ENCODE measurements around the gene CHIA.

The CHIA gene

DNA sequence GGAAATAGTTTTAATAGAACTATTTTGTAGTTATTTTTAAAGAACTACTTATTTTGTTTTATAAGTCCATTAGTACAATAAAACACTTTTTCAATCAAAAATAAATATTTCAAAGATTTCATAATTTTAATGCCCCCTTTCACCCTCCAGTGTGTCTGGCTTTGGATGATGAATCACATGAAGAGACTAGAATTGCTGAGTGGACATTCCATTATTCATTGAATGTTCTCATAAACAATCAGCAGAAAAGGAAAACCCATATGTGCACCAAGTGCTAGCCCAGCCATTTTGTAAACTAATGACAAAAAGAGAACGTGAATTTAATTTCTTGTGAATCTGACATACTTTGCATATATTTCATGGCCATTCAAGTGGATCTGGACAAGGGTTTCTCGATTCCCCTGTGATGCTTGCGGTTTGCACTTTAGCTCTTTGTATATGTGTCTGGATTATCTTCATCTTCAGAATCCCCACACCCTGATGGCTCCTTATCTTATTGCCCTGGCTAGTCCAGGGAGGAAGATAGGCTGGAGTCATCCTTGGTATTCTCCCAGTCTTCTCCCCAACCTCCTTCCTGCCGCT is 20.7 kb upstream of the CHIA start:
- Histone ChIP-seq H3K4me3 (ENCODE audit: low read length) (no peak overlapping the region), H3K9me3 (ENCODE audit: control insufficient read depth, insufficient read depth, low read length) (peaks cover 3% of the 10 kb centered on the region; the same call in 1 of the 2 replicates), H3K27ac (ENCODE audit: low read depth, low read length) (no peak overlapping the region), H3K79me2 (ENCODE audit: control insufficient read depth, low read length) (no peaks in the 10 kb centered on the region), H3K36me3 (ENCODE audit: control insufficient read depth, low read length) (no peaks in the 10 kb centered on the region), H3K9me2 (replicated peaks; ENCODE audit: control insufficient read depth, low read length) (no peaks in the 10 kb centered on the region), H3F3A (ENCODE audit: control insufficient read depth, insufficient read depth) (no peaks in the 10 kb centered on the region), H3K27me3 (ENCODE audit: control insufficient read depth, low read length) (peaks cover 12% of the 10 kb centered on the region), H4K20me1 (ENCODE audit: control insufficient read depth, insufficient read depth, low read depth, low read length) (no peaks in the 10 kb centered on the region), H3K4me1 (ENCODE audit: control insufficient read depth, low read length) (peaks cover 12% of the 10 kb centered on the region), H3K4me2 (ENCODE audit: low read length) (0 out of 2 replicates have a peak overlapping the region, but pooled peaks have one; percentile 18)
- TF ChIP-seq EZH2phosphoT487 (IDR thresholded peaks at IDR 0.05; ENCODE audit: borderline replicate concordance, low read length), result no peak
- TF ChIP-seq, protein P1, sequence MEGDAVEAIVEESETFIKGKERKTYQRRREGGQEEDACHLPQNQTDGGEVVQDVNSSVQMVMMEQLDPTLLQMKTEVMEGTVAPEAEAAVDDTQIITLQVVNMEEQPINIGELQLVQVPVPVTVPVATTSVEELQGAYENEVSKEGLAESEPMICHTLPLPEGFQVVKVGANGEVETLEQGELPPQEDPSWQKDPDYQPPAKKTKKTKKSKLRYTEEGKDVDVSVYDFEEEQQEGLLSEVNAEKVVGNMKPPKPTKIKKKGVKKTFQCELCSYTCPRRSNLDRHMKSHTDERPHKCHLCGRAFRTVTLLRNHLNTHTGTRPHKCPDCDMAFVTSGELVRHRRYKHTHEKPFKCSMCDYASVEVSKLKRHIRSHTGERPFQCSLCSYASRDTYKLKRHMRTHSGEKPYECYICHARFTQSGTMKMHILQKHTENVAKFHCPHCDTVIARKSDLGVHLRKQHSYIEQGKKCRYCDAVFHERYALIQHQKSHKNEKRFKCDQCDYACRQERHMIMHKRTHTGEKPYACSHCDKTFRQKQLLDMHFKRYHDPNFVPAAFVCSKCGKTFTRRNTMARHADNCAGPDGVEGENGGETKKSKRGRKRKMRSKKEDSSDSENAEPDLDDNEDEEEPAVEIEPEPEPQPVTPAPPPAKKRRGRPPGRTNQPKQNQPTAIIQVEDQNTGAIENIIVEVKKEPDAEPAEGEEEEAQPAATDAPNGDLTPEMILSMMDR (IDR thresholded peaks at IDR 0.05; ENCODE audit: low read depth, low read length, poor library complexity, severe bottlenecking), result no peak

GRCh38 chr1:111270771-111271463 is 19.7 kb upstream of the CHIA start:
- Histone ChIP-seq H3K4me3 (ENCODE audit: low read length) (no peak overlapping the region), H3F3A (ENCODE audit: control insufficient read depth, insufficient read depth) (no peaks in the 10 kb centered on the region), H3K9me2 (replicated peaks; ENCODE audit: control insufficient read depth, low read length) (no peaks in the 10 kb centered on the region), H3K27ac (ENCODE audit: low read depth, low read length) (no peak overlapping the region), H3K79me2 (ENCODE audit: control insufficient read depth, low read length) (no peaks in the 10 kb centered on the region), H3K9me3 (ENCODE audit: control insufficient read depth, insufficient read depth, low read length) (peaks cover 3% of the 10 kb centered on the region; the same call in 1 of the 2 replicates), H4K20me1 (ENCODE audit: control insufficient read depth, insufficient read depth, low read depth, low read length) (no peaks in the 10 kb centered on the region), H3K36me3 (ENCODE audit: control insufficient read depth, low read length) (no peaks in the 10 kb centered on the region), H3K27me3 (ENCODE audit: control insufficient read depth, low read length) (peaks cover 12% of the 10 kb centered on the region), H3K4me1 (ENCODE audit: control insufficient read depth, low read length) (peaks cover 12% of the 10 kb centered on the region), H3K4me2 (ENCODE audit: low read length) (peak overlapping the region; percentile 32; the same call in 1 of the 2 replicates)
- TF ChIP-seq, protein P1 (IDR thresholded peaks at IDR 0.05; ENCODE audit: low read depth, low read length, poor library complexity, severe bottlenecking), result no peak
- TF ChIP-seq EZH2phosphoT487 (IDR thresholded peaks at IDR 0.05; ENCODE audit: borderline replicate concordance, low read length), result no peak

GRCh38 chr1:111271464-111271801 is 19.2 kb upstream of the CHIA start:
- no peak overlapping the region for H3K4me3 ChIP-seq (ENCODE audit: low read length)
- H3K79me2 ChIP-seq (ENCODE audit: control insufficient read depth, low read length), result no peaks in the 10 kb centered on the region
- no peak overlapping the region for H3K27ac ChIP-seq (ENCODE audit: low read depth, low read length)
- H3K4me1 ChIP-seq (ENCODE audit: control insufficient read depth, low read length), result peaks cover 12% of the 10 kb centered on the region
- H3K9me3 ChIP-seq (ENCODE audit: control insufficient read depth, insufficient read depth, low read length), result peaks cover 3% of the 10 kb centered on the region; the same call in 1 of the 2 replicates
- no peaks in the 10 kb centered on the region for H3F3A ChIP-seq (ENCODE audit: control insufficient read depth, insufficient read depth)
- no peaks in the 10 kb centered on the region for H4K20me1 ChIP-seq (ENCODE audit: control insufficient read depth, insufficient read depth, low read depth, low read length)
- H3K4me2 ChIP-seq (ENCODE audit: low read length), result no peak overlapping the region
- H3K27me3 ChIP-seq (ENCODE audit: control insufficient read depth, low read length), result peaks cover 12% of the 10 kb centered on the region
- H3K9me2 ChIP-seq (replicated peaks; ENCODE audit: control insufficient read depth, low read length), result no peaks in the 10 kb centered on the region
- no peak for TF ChIP-seq EZH2phosphoT487 (IDR thresholded peaks at IDR 0.05; ENCODE audit: borderline replicate concordance, low read length)
- TF ChIP-seq, protein P1 (IDR thresholded peaks at IDR 0.05; ENCODE audit: low read depth, low read length, poor library complexity, severe bottlenecking), result no peak
- H3K36me3 ChIP-seq (ENCODE audit: control insufficient read depth, low read length), result no peaks in the 10 kb centered on the region

Data from DOHH2 (cell line).